Measurements from ENCODE around the gene SRP19. TPM values are rescaled to one million over a fixed set of nuclear protein-coding genes. Genes with fewer than 3 reads are reported as not detected.

The SRP19 gene
- total RNA-seq, 1 donor from 2014 or later: 53.3 TPM

GRCh38 chr5:112869948-112870347, 8.9 kb downstream of the SRP19 start:
- DNase-seq (ENCODE audit: low read depth, low spot score): no peak
- H3K9me3 Mint-ChIP-seq: no peaks in the 10 kb centered on the region
- peaks cover 12% of the 10 kb centered on the region for H3K4me1 Mint-ChIP-seq
- peaks cover 8% of the 10 kb centered on the region for H3K36me3 Mint-ChIP-seq (ENCODE audit: low read depth)
- H3K27me3 Mint-ChIP-seq (ENCODE audit: low read depth): no peaks in the 10 kb centered on the region
- TF ChIP-seq, protein P1, sequence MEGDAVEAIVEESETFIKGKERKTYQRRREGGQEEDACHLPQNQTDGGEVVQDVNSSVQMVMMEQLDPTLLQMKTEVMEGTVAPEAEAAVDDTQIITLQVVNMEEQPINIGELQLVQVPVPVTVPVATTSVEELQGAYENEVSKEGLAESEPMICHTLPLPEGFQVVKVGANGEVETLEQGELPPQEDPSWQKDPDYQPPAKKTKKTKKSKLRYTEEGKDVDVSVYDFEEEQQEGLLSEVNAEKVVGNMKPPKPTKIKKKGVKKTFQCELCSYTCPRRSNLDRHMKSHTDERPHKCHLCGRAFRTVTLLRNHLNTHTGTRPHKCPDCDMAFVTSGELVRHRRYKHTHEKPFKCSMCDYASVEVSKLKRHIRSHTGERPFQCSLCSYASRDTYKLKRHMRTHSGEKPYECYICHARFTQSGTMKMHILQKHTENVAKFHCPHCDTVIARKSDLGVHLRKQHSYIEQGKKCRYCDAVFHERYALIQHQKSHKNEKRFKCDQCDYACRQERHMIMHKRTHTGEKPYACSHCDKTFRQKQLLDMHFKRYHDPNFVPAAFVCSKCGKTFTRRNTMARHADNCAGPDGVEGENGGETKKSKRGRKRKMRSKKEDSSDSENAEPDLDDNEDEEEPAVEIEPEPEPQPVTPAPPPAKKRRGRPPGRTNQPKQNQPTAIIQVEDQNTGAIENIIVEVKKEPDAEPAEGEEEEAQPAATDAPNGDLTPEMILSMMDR (conservative IDR thresholded peaks at IDR 0.05): no peak
- no peak overlapping the region for H3K27ac Mint-ChIP-seq (ENCODE audit: unreplicated experiment)
- H3K4me3 Mint-ChIP-seq: no peak overlapping the region

DNA sequence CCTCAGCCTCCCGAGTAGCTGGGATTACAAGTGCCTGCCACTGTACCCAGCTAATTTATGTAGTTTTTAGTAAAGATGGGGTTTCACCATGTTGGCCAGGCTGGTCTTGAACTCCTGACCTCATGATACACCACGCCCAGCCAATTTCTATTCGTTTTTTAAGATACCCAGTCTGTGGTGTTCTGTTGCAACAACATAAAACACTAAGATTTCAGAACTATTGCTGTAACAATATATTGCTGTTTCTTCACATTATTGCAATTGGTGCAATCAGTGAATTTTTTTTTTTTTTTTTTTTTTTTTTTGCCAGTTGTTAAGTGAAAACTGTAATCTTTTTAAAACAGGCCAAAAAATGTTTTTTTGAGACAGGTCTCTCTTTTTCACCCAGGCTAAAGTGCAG, 9.9 kb downstream of the SRP19 start:
- no peak overlapping the region for H3K27ac Mint-ChIP-seq (ENCODE audit: unreplicated experiment)
- H3K36me3 Mint-ChIP-seq (ENCODE audit: low read depth): peaks cover 8% of the 10 kb centered on the region
- TF ChIP-seq, protein P1 (conservative IDR thresholded peaks at IDR 0.05): no peak
- no peak overlapping the region for H3K4me3 Mint-ChIP-seq
- H3K4me1 Mint-ChIP-seq: peaks cover 12% of the 10 kb centered on the region
- no peaks in the 10 kb centered on the region for H3K27me3 Mint-ChIP-seq (ENCODE audit: low read depth)
- no peak for DNase-seq (ENCODE audit: low read depth, low spot score)
- no peaks in the 10 kb centered on the region for H3K9me3 Mint-ChIP-seq

DNA sequence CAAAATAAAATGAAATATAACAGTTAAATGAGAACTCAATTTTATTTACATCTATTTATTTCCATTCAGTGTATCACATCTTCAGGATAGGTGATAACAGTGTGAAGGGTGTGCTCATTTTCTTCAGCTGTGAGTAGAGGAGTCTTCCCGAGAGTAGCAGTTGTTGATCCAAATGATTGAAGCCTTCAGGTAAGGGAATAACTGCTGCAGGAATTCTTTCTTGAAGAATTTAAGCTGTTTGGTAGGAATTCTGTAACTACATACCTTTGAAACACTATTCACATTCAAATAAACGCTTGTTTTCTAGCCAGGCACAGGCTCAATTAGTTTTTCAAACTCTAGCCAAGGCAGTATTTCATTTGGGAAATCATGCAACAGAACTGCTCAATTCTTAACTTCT, 15.3 kb downstream of the SRP19 start:
- Mint-ChIP-seq H3K4me1 (no peaks in the 10 kb centered on the region), H3K36me3 (ENCODE audit: low read depth) (peaks cover 4% of the 10 kb centered on the region), H3K27me3 (ENCODE audit: low read depth) (no peaks in the 10 kb centered on the region), H3K9me3 (no peaks in the 10 kb centered on the region), H3K4me3 (no peak overlapping the region), H3K27ac (ENCODE audit: unreplicated experiment) (no peak overlapping the region)
- DNase-seq (ENCODE audit: low read depth, low spot score): no peak
- TF ChIP-seq, protein P1 (conservative IDR thresholded peaks at IDR 0.05): no peak

- H3K27me3 Mint-ChIP-seq (ENCODE audit: low read depth): no peaks in the 10 kb centered on the region
- no peak for DNase-seq (ENCODE audit: low read depth, low spot score)
Observed at GRCh38 chr5:112878101-112878500, 17.0 kb downstream of the SRP19 start.

DNA sequence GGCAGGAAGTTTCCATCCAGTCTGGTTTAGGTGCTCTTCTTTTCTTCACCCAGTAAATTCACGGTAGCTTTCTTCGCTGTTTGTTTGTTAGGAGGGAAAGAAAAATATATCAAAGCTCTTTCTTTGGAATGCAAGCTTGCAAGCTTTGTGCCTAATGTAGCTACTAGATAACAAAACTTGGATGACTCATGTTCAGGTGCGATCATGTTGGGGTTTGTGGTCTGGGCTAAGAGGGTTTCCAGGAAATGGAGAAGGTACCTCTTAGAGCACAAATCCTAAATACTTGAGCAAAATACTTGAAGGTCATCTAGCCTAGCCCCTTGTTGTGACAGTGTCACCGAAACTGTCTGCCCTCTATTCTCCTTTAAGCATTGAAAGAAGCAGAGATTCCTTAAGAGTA, 17.7 kb downstream of the SRP19 start:
- H3K27ac Mint-ChIP-seq (ENCODE audit: unreplicated experiment): no peak overlapping the region
- no peak overlapping the region for H3K4me3 Mint-ChIP-seq

More at GRCh38 chr5:112878101-112878500, 17.0 kb downstream of the SRP19 start:
- TF ChIP-seq, protein P1 (conservative IDR thresholded peaks at IDR 0.05): no peak
- Mint-ChIP-seq H3K36me3 (ENCODE audit: low read depth) (no peaks in the 10 kb centered on the region), H3K4me1 (no peaks in the 10 kb centered on the region), H3K4me3 (no peak overlapping the region), H3K27ac (ENCODE audit: unreplicated experiment) (no peak overlapping the region), H3K9me3 (no peaks in the 10 kb centered on the region)

More for the DNA sequence above, 17.7 kb downstream of the SRP19 start:
- DNase-seq (ENCODE audit: low read depth, low spot score): no peak
- H3K36me3 Mint-ChIP-seq (ENCODE audit: low read depth): no peaks in the 10 kb centered on the region
- H3K4me1 Mint-ChIP-seq: no peaks in the 10 kb centered on the region
- no peaks in the 10 kb centered on the region for H3K27me3 Mint-ChIP-seq (ENCODE audit: low read depth)
- no peaks in the 10 kb centered on the region for H3K9me3 Mint-ChIP-seq
- TF ChIP-seq, protein P1 (conservative IDR thresholded peaks at IDR 0.05): no peak

Data from neural crest cell (in vitro differentiated cells).